OCI-LY7 (cell line): ENCODE data around the gene MRPS10.

Experiments
- EZH2phosphoT487 ChIP-seq: fragments of 200-600 bp; sonication (generic); IDR thresholded peaks from 2 replicates; pipeline ENCODE4 v1.6.1; 2018; ENCODE audit warnings: low read depth, borderline replicate concordance, mild to moderate bottlenecking, mixed run types, antibody characterized with exemption, low read length, moderate library complexity, mixed read lengths
- TF ChIP-seq, protein P1 (sequence below): fragments of 200-600 bp; sonication (generic); conservative IDR thresholded peaks from 2 replicates; pipeline ENCODE4 v1.5.1; 2014; ENCODE audit warnings: mild to moderate bottlenecking, antibody characterized with exemption, low read length, moderate library complexity, mixed read lengths

DNA sequence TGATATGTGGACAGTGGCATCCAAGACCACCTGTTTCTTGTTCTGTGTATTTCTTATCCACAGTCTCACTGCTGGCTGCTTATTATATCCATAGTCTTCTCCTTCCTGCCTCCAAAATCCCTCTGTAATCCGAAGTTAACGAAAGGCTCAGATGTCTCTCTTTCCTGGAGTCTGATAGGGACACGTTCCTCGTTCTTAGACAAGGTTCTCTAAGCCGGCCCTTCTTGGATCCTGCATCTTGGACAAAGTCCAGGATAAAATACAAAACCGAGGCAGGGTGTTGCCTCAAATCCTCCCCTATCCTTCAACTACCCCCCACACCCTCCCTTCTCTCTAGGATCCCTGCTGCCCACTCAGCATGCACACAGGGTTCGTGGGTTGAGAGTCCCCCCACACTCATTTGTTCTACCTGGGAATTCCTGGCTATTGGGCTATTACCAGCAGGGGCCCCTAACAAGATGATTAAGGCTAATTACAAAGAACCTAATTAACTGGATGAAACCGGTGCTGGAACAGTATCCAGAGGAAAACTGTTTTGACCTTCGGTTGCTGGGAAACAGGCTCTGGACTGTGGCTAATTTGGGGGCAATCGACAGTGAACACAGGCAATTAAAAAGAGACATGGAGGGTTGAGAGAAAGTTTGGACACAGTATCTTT lies 32.7 kb upstream of the MRPS10 start:
- TF ChIP-seq, protein P1, sequence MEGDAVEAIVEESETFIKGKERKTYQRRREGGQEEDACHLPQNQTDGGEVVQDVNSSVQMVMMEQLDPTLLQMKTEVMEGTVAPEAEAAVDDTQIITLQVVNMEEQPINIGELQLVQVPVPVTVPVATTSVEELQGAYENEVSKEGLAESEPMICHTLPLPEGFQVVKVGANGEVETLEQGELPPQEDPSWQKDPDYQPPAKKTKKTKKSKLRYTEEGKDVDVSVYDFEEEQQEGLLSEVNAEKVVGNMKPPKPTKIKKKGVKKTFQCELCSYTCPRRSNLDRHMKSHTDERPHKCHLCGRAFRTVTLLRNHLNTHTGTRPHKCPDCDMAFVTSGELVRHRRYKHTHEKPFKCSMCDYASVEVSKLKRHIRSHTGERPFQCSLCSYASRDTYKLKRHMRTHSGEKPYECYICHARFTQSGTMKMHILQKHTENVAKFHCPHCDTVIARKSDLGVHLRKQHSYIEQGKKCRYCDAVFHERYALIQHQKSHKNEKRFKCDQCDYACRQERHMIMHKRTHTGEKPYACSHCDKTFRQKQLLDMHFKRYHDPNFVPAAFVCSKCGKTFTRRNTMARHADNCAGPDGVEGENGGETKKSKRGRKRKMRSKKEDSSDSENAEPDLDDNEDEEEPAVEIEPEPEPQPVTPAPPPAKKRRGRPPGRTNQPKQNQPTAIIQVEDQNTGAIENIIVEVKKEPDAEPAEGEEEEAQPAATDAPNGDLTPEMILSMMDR: no peak
- no peak for TF ChIP-seq EZH2phosphoT487
